ENCODE measurements around the gene PYY. TPM values are rescaled to one million over a fixed set of nuclear protein-coding genes. Genes with fewer than 3 reads are reported as not detected.

PYY gene
- polyA plus RNA-seq, 6 donors from 2014 or later: not detected

GRCh38 chr17:43987131-43988021 is 33.6 kb upstream of the PYY start:
- DNase-seq (no peak), ATAC-seq (ENCODE audit: low read depth in 2 of 2) (no peak)
- Mint-ChIP-seq H3K27ac (peak overlapping the region in 1 of 6 donors; percentile 77), H3K4me3 (no peak overlapping the region), H3K36me3 (no peaks in the 10 kb centered on the region), H3K4me1 (peaks cover 0 to 5% (median 3%) of the 10 kb centered on the region in 3 donors), H3K9me3 (no peaks in the 10 kb centered on the region), H3K27me3 (peaks cover 30 to 65% (median 43%) of the 10 kb centered on the region in 3 donors)

GRCh38 chr17:43986225-43986981 is 32.7 kb upstream of the PYY start:
- H3K4me1 Mint-ChIP-seq: peaks cover 0 to 8% (median 3%) of the 10 kb centered on the region in 3 donors
- H3K27me3 Mint-ChIP-seq: peaks cover 38 to 71% (median 52%) of the 10 kb centered on the region in 3 donors

GRCh38 chr17:43984521-43984920 is 30.8 kb upstream of the PYY start:
- Mint-ChIP-seq H3K27ac (no peak overlapping the region), H3K4me1 (peaks cover 0 to 8% (median 3%) of the 10 kb centered on the region in 3 donors), H3K9me3 (no peaks in the 10 kb centered on the region), H3K4me3 (peak overlapping the region in 5 of 8 donors; percentile 20 to 65 (median 33)), H3K36me3 (no peaks in the 10 kb centered on the region), H3K27me3 (peaks cover 48 to 78% (median 61%) of the 10 kb centered on the region in 3 donors)
- DNase-seq: no peak
- no peak for ATAC-seq (ENCODE audit: low read depth in 2 of 2)

More at GRCh38 chr17:43986225-43986981, 32.7 kb upstream of the PYY start:
- ATAC-seq (ENCODE audit: low read depth in 2 of 2) (no peak), DNase-seq (no peak)
- no peaks in the 10 kb centered on the region for H3K9me3 Mint-ChIP-seq
- no peak overlapping the region for H3K4me3 Mint-ChIP-seq
- H3K36me3 Mint-ChIP-seq: no peaks in the 10 kb centered on the region
- peak overlapping the region in 1 of 6 donors; percentile 33 for H3K27ac Mint-ChIP-seq

- Mint-ChIP-seq H3K36me3 (no peaks in the 10 kb centered on the region), H3K4me3 (peak overlapping the region in 6 of 8 donors; percentile 22 to 65 (median 36)), H3K27me3 (peaks cover 46 to 77% (median 62%) of the 10 kb centered on the region in 3 donors), H3K9me3 (no peaks in the 10 kb centered on the region), H3K4me1 (peaks cover 0 to 8% (median 3%) of the 10 kb centered on the region in 3 donors), H3K27ac (no peak overlapping the region)
- DNase-seq (no peak), ATAC-seq (ENCODE audit: low read depth in 2 of 2) (peak in 1 of 2 donors; percentile 41)
These were observed 30.0 kb upstream of the PYY start for GRCh38 chr17:43983515-43984411.

- no peaks in the 10 kb centered on the region for H3K9me3 Mint-ChIP-seq
- H3K36me3 Mint-ChIP-seq: no peaks in the 10 kb centered on the region
- ATAC-seq (ENCODE audit: low read depth in 2 of 2) (no peak), DNase-seq (no peak)
- H3K4me1 Mint-ChIP-seq: peaks cover 0 to 8% (median 3%) of the 10 kb centered on the region in 3 donors
- no peak overlapping the region for H3K27ac Mint-ChIP-seq
- H3K4me3 Mint-ChIP-seq: peak overlapping the region in 6 of 8 donors; percentile 22 to 65 (median 38)
- peaks cover 52 to 78% (median 62%) of the 10 kb centered on the region in 3 donors for H3K27me3 Mint-ChIP-seq
These were observed 29.4 kb upstream of the PYY start for GRCh38 chr17:43983196-43983514.

GRCh38 chr17:43982171-43982570 is 28.4 kb upstream of the PYY start:
- H3K27me3 Mint-ChIP-seq: peaks cover 48 to 79% (median 58%) of the 10 kb centered on the region in 3 donors
- H3K4me1 Mint-ChIP-seq: peaks cover 0 to 8% (median 3%) of the 10 kb centered on the region in 3 donors
- H3K27ac Mint-ChIP-seq: peak overlapping the region in 1 of 6 donors; percentile 61
- H3K4me3 Mint-ChIP-seq: peak overlapping the region in 2 of 8 donors; percentile 37 to 50
- H3K9me3 Mint-ChIP-seq: no peaks in the 10 kb centered on the region
- no peaks in the 10 kb centered on the region for H3K36me3 Mint-ChIP-seq
- ATAC-seq (ENCODE audit: low read depth in 2 of 2) (no peak), DNase-seq (no peak)

GRCh38 chr17:43979671-43980070 is 25.9 kb upstream of the PYY start:
- Mint-ChIP-seq H3K36me3 (no peaks in the 10 kb centered on the region), H3K27ac (no peak overlapping the region), H3K27me3 (peaks cover 36 to 65% (median 44%) of the 10 kb centered on the region in 3 donors), H3K4me3 (no peak overlapping the region), H3K4me1 (peaks cover 0 to 8% (median 3%) of the 10 kb centered on the region in 3 donors), H3K9me3 (no peaks in the 10 kb centered on the region)
- ATAC-seq (ENCODE audit: low read depth in 2 of 2) (no peak), DNase-seq (no peak)

GRCh38 chr17:43979011-43979410 is 25.3 kb upstream of the PYY start:
- Mint-ChIP-seq H3K4me3 (no peak overlapping the region), H3K27ac (no peak overlapping the region), H3K27me3 (peaks cover 35 to 63% (median 44%) of the 10 kb centered on the region in 3 donors), H3K9me3 (no peaks in the 10 kb centered on the region), H3K4me1 (peaks cover 0 to 4% (median 3%) of the 10 kb centered on the region in 3 donors), H3K36me3 (no peaks in the 10 kb centered on the region)
- no peak for ATAC-seq (ENCODE audit: low read depth in 2 of 2)
- no peak for DNase-seq

- H3K4me3 Mint-ChIP-seq: no peak overlapping the region
- H3K4me1 Mint-ChIP-seq: peaks cover 0 to 3% (median 0%) of the 10 kb centered on the region in 3 donors
- H3K27ac Mint-ChIP-seq: no peak overlapping the region
- H3K27me3 Mint-ChIP-seq: peaks cover 37 to 59% (median 46%) of the 10 kb centered on the region in 3 donors
- DNase-seq: no peak
- H3K9me3 Mint-ChIP-seq: no peaks in the 10 kb centered on the region
- H3K36me3 Mint-ChIP-seq: no peaks in the 10 kb centered on the region
- no peak for ATAC-seq (ENCODE audit: low read depth in 2 of 2)
These were observed 24.3 kb upstream of the PYY start for GRCh38 chr17:43978078-43978477.

- Mint-ChIP-seq H3K36me3 (no peaks in the 10 kb centered on the region), H3K4me3 (peak overlapping the region in 1 of 8 donors; percentile 45), H3K27ac (peak overlapping the region in 1 of 6 donors; percentile 57), H3K27me3 (peaks cover 34 to 50% (median 37%) of the 10 kb centered on the region in 3 donors), H3K9me3 (no peaks in the 10 kb centered on the region), H3K4me1 (peaks cover 0 to under 1% (median 0%) of the 10 kb centered on the region in 3 donors)
- DNase-seq (no peak), ATAC-seq (ENCODE audit: low read depth in 2 of 2) (no peak)
These were observed 23.5 kb upstream of the PYY start for GRCh38 chr17:43976963-43977837.

- DNase-seq: no peak
- no peak overlapping the region for H3K27ac Mint-ChIP-seq
- ATAC-seq (ENCODE audit: low read depth in 2 of 2): no peak
- peaks cover 24 to 44% (median 28%) of the 10 kb centered on the region in 3 donors for H3K27me3 Mint-ChIP-seq
- H3K36me3 Mint-ChIP-seq: no peaks in the 10 kb centered on the region
- no peaks in the 10 kb centered on the region for H3K4me1 Mint-ChIP-seq
- no peak overlapping the region for H3K4me3 Mint-ChIP-seq
- H3K9me3 Mint-ChIP-seq: no peaks in the 10 kb centered on the region
These were observed 22.2 kb upstream of the PYY start for GRCh38 chr17:43975898-43976297.
